EH (cell line): ENCODE measurements around the gene USP6.
"Not testable (repeated sequence)": the region's sequence is repeated elsewhere in the genome, so short reads cannot be mapped to it uniquely, and the experiment has no call there.

ENCODE experiments used
- DNase-seq: peaks from one replicate; pipeline ENCODE4 v3.0.0-alpha.2; 2015; ENCODE audit warnings: low read depth

Gene USP6

GRCh38 chr17:5122056-5122455 is 6.2 kb downstream of the USP6 start:
- DNase-seq, result not testable (repeated sequence)

GRCh38 chr17:5122586-5123342 is 6.9 kb downstream of the USP6 start:
- DNase-seq, result peak; percentile 35

- DNase-seq, result no peak
Measured at GRCh38 chr17:5123343-5124124, 7.7 kb downstream of the USP6 start.

DNA sequence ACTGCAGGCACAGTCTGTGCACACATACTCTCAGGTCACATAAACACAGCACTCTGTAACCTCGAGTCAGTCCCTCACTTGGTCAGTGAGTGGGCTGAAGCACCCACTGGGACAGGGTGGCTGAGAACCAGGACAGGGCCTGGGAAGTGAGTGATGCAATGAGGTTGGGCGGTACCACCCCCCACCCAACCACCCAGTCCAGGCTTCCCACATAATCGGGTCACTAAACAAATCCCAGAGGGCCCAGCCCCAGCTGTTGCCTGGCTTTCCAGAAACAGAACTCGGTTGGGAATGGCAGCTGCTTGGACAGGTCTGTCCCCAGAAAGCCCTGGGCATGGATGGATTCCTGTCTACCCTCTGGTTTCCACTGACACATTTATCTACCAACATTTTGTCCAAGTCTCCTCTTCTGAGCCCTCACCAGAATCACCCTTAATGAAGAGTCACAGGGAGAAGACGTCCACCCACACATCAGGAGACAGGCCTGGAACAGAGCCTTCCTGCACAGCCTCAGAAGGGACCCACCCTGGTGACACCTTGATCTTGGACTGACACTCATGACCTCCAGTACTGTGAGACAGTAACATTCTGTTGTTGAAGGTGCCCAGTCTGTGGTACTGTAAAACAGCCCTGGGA is 8.4 kb downstream of the USP6 start:
- DNase-seq, result not testable (repeated sequence)

DNA sequence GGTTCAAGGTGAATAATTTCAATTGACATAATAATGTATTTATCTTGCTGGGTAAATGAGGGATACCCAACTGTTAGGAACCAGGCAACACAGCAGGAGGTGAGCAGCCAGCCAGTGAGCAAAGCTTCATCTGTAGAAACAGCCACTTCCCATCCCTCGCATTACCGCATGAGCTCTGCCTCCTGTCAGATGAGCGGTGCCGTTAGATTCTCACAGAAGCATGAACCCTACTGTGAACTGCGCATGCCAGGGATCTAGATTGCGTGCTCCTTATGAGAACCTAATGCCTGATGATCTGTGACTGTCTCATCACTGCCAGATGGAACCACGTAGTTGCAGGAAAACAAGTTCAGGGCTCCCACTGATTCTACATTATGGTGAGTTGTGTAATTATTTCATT is 9.1 kb downstream of the USP6 start:
- peak; percentile 26 for DNase-seq

DNA sequence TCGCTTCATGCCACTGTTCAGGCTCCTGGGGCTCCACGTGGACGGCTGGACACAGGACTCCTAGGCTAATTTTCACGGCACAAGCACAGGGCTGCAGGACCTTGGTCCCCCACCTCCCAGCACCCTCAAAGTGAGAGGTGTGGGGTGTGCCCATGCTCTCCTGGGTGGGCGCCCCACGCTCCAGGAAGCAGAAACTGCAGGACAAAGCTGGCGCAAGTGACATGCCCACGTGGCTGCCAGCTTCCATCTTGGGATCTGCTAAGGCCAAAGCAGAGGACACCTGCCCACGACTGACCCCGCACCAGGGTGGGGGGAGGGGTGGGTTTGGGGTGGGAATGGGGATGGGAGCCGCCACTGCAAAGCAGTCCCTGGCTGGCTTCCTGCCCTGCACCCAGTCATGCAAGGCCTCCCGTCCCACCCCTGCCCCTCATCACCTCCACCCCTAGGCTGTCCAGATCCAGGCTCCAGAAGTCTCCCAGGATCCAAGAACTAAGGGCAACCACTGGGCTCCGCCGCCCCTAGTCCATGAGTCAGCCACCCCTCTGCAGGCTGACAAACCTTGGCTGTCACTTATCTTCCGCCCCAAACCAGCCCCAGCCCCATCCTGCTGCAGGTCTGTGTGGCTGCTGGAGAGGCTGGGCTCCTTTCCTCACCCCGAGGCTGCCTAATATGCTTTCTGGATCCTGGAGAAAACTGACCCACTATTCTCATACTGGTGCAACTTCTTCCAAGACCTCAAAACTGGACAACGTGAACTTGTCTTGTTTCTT is 11.1 kb downstream of the USP6 start:
- no peak for DNase-seq

DNA sequence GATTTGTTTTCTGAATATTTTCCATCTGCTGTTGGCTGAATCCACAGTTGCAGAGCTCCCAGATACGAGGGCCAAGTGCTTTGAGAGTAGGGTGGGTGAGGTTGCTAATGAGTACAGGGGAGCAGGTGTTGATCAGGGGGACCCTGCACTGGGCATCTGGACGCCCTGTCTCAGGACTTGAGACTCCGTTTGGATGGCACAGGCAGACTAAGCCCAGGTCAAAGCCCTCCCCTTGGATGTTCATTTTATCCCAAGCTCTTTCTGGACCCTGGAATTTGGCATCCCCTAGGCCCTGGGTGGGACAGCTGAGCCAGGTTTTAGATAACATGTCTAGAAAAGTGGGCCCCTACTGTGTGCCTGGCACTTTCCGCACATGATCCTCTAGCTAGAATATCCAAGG is 12.1 kb downstream of the USP6 start:
- no peak for DNase-seq

DNA sequence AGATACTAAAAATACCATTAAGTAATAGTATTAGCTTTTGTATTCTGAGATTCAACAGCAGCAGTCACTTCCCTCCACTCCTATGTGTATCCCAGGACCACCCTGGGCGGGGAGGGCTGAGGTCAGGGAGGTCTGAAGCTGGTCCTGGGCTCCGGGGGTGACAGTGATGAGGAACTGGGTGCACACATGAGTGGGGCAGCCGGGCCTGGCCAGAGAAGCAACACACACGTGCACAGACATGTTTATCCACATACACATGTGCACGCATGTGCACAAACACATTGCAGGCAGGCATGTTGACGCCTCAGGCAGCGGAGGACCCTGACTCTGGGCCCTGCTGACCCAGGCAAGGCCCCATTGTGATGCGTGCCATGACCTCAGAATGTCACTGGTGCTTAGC is 12.6 kb downstream of the USP6 start:
- DNase-seq, result not testable (repeated sequence)

DNA sequence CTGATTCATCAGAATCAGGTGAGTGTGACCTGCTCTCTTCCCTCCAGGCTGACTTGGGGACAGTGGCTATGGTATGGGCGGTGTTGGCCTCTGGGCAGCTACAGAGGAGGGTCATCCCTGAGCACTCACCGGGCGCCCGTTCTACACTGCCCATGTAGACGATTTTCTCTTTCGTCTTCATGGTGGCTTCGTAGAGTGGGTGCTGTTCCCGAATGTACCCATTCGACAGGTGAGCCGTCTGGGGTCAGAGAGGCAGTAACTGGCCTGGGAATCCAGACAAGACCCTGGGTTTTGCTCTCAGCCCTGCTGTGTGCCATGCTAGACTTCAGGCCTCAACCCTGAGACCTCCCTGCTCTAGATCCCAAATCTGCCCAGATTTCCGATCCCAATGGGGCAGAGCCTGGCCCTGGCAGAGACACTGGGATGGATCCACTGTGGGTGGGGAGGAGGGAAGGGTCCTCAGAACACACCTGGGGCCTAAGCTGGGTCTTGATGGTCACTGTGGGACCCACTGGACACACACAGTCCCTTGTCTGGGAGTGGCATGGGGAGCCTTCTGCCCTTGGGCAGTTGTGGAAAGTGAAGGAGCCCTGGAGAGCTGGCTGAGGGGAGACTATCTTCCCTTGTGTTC is 13.2 kb downstream of the USP6 start:
- no peak for DNase-seq

GRCh38 chr17:5129770-5130169 is 13.9 kb downstream of the USP6 start:
- not testable (repeated sequence) for DNase-seq

DNA sequence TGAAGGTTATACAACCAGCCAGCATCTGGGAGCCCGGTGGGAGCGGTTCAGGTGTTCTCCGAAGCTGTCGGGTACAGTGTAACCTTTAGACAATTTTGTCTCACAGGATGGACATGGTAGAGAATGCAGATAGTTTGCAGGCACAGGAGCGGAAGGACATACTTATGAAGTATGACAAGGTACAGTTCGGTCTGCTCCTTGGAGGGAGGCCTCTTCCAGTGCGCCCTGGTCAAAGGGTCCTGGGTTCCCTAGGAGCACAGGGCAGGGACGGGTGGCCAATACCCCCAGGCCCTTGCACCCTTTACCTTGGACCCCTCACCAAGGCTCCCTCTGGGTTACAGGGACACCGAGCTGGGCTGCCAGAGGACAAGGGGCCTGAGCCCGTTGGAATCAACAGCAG is 14.4 kb downstream of the USP6 start:
- not testable (repeated sequence) for DNase-seq

DNA sequence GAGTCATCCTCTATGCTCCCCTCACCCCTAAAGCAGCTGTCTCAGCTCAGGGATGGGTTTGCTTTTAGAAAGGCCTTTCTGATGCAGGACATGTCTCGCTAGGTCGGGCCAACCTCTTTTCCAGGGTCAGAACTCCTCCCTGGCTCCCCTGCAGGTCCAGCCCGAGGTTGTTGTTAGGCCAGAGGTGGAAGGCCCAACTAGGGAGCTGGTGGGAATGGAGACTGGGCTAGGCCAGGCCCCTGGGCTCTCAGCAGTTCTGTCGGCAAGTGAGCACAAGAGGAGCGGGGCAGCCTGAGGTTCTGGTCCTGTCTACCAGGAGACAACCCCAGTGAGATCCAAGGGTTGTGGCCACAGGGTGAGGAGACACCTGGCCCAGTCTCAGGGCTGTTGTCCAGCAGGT is 14.9 kb downstream of the USP6 start:
- DNase-seq, result not testable (repeated sequence)

DNA sequence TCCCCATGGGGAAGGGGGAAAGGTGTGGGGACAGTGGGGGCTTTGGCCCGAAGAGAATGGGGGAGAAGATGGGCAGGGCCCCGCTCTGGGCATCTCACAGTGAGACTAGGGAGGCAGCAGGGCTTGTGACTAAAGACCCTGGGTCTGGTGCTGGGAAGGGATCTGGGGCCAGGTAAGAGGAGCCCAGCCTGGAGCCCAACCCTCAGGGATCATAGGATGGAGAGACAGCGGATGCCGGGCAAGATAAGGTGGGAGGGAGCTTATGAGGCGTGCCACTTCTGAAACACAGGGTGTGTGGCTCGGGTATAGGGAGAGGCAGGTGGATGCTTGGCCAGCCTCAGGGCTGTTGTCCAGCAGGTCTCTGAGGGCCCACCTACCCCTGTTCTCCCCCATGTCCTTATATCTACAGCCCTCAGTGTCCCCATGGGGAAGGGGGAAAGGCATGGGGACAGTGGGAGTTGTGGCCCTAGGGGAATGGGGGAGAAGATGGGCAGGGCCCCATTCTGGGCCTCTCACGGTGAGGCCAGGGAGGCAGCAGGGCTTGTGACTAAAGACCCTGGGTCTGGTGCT is 15.4 kb downstream of the USP6 start:
- no peak for DNase-seq

DNA sequence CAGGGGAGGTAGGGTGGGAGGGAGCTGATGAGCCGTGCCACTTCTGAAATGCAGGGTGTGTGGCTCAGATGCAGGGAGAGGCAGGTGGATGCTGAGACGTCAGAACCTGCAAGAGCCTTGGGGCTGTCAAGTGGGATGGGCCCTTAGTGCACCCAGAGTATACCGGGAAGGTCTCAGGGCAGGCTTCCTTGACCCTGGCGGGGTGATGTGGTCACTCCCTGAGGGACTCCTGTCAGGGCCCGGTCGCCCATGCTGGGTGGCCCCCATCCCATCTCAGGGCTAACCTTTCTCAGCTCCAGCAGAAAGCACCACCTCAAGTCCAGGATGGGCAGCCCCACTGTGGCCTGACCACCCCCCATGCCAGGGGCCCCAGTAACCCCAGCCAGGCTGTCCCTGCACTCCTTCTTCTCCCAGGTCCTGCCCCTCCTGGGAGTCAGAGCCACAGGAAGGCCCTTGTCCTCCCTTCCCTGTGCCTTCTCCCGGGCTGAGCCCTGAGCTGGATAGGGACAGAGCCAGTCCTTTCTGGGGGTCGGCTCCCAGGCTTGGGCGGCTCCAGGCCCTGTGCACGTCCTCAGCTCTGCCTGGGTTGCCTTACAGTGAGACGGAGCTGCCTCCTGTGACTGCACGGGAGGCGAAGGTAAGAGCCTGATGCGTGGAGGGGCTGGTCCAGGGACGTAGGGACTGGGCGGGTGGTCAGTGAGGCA is 16.1 kb downstream of the USP6 start:
- DNase-seq, result not testable (repeated sequence)

- not testable (repeated sequence) for DNase-seq
Measured at GRCh38 chr17:5132503-5133225, 16.8 kb downstream of the USP6 start.

DNA sequence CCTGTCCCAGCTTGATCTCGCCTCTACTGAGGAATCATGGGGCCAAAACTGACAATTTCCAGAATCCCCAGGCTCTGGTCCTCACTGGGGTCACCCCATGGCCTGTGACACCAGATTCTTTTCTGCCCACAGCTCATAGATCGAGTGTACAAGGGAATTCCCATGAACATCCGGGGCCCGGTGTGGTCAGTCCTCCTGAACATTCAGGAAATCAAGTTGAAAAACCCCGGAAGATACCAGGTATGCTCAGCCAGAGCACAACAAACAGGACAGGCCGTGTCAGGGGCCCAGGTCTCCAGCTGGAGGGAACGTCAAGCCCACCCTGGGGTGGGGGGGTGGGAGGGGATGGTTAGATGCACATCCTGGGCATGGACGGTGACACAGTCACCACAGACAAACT is 17.5 kb downstream of the USP6 start:
- DNase-seq, result no peak

GRCh38 chr17:5133961-5134360 is 18.1 kb downstream of the USP6 start:
- not testable (repeated sequence) for DNase-seq

GRCh38 chr17:5134571-5134970 is 18.7 kb downstream of the USP6 start:
- DNase-seq, result not testable (repeated sequence)

DNA sequence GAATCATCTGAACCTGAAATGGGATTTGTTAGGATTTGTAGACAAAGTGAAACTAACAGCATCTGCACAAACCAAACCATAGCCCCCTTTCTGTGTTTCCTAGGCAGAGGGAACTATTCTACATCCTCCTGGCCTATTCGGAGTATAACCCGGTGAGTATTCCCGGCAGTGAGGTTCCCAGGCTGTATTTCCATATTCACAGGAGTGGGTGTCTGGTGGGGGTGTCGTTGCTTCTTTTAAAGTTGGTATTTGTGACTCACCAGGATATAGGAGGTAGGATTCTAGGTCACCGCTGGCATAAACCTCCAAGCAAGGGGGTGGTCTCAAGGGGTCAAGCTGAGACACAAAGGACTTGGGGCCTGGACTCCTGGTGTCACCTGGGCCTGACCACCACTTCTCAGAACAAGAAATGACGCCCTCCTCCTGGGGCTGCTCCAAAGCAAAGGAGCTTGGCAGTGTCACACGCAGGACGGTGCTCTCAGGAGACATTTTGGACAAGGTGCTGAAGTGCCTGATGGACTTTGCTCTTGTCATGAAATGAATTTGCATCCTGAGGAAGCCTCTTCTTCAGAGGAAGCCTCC is 19.4 kb downstream of the USP6 start:
- DNase-seq, result not testable (repeated sequence)
